Right ventricle myocardium inferior (tissue), 1 donor: ENCODE results near the gene SERPINA4. TPM values are rescaled to one million over a fixed set of nuclear protein-coding genes. Genes with fewer than 3 reads are reported as not detected.
"Not testable (repeated sequence)": the region's sequence is repeated elsewhere in the genome, so short reads cannot be mapped to it uniquely, and the experiment has no call there.

Experiments used
- ATAC-seq: fragments of 200-7000 bp; cut with Tn5 transposase; one replicate; pipeline ENCODE4 v1.9.1; 2020; ENCODE audit warnings: mild to moderate bottlenecking, moderate library complexity
- DNase-seq: peaks from one replicate; pipeline ENCODE4 v3.0.0; 2021; ENCODE audit errors: missing footprints
- intact Hi-C: fragments of 100-400 bp; cut with DNase I; formaldehyde crosslinking; loops from one replicate; pipeline ENCODE4 v1.11.0; 2022
- total RNA-seq: library from RNA; stranded (reverse); fragmentation: NEBNext Ultra II Directional; extraction: Animal tissue kit (Norgen Biotek cat#: 25700); gene quantifications from one replicate; pipeline ENCODE4 v1.2.1, GENCODE V29; 2021
- donor health status: DM: no; HTN: yes; CAD: no; lungs with severe emphysema.

The SERPINA4 gene
- total RNA-seq, 1 donor from 2014 or later, result not detected

DNA sequence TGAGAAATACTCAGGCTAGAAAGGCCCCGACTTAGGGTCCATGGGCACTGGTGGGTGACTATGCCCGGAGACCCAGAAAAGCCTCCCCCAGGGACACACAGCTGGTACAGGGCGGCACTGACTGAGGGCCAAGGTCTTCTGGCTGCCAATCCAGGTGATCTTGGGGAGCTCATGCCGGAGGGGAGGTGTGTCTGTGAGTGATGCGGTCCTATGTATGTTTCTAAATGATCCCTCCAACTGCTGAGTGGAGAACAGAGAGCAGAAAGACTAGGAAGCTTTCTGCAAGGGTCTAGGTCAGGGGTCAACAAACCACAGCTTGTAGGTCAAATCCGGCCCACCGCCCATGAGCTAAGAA lies 391 bp downstream of the SERPINA4 start:
- ATAC-seq (no peak), DNase-seq (no peak)
- intact Hi-C loops, result no loop called here

DNA sequence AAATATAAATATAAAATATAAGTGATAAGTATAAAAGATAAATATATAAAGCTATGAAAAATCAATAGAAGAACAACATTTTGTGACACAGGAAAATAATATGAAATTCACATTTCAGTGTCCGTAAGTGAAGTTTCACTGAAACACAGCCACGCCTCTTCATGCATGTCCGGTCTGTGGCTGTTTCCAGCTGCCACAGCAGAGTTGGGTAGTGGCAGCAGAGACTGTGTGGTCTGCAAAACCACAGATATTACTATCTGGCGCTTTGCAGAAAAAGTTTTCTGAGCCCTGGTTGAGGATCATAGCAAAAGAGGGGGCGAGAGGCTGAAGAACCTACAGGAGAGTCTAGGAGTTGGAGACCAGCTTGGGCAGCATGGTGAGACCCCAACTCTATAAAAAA lies 780 bp downstream of the SERPINA4 start:
- no peak for DNase-seq
- no peak for ATAC-seq
- intact Hi-C loops, result no loop called here

DNA sequence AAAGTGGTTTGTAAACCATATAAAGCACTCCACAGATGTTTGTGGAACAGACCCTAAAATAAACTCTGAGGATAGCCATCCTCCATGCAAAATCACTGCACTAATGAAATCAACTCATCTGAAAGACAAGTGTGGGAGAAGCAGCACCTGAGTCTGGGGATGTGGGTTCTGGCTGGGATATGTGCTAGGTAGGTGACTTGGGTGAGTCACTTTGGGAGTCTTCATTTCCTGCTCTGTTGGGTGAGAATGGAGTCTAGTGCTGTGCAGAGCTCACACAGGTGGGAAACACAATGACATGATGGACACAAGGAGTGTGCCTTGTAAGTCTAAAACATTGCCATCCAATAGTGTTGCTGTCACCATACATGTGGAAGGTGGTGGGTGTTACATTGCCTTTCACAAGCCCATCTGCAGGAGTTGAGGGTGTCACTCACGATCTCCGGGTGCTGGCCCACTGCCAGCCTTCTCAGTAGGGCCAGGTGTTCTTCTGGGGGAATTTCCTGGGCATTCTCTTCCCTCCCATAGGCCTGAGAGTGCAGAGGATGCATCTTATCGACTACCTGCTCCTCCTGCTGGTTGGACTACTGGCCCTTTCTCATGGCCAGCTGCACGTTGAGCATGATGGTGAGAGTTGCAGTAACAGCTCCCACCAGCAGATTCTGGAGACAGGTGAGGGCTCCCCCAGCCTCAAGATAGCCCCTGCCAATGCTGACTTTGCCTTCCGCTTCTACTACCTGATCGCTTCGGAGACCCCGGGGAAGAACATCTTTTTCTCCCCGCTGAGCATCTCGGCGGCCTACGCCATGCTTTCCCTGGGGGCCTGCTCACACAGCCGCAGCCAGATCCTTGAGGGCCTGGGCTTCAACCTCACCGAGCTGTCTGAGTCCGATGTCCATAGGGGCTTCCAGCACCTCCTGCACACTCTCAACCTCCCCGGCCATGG lies 2.0 kb downstream of the SERPINA4 start:
- no peak for ATAC-seq
- intact Hi-C loops, result no loop called here
- no peak for DNase-seq

DNA sequence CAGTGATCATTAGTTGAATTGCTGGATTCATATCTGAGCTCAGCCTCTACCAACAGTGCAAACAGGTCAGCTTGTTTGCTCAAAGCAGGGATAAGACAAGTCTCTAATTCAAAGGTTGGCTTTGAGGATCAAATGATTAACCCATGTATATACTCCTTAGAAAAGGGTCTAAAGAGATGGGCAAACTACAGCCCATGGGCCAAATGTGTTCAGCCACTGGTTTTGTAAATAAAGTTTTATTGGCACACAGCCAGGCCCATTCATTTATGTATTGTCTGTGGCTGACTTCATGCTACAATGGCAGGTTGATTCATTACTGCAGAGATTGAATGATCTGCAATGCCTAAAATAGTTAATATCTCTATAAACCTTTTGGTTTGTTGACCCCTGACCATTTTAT lies 3.1 kb downstream of the SERPINA4 start:
- ATAC-seq, result no peak
- no peak for DNase-seq

DNA sequence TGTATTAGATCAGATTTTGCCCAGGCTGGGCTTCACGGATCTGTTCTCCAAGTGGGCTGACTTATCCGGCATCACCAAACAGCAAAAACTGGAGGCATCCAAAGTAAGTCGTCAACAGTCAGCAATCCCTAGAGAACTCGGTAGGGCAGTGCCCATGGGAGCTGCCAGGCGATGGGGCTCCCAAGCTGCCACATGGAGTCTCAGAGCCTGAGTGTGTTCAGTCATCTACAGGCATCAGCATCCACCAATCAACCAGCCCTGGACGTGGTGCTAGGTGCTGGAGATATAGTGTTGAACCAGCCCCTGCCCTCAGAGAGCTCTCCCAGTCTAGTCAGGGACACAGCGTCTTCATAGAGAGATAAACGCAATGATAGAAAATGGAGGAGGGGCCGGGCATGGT lies 6.9 kb downstream of the SERPINA4 start:
- ATAC-seq, result no peak
- intact Hi-C loops, result no loop called here
- no peak for DNase-seq

More for the DNA sequence above, 3.1 kb downstream of the SERPINA4 start:
- intact Hi-C loops, result no loop called here

DNA sequence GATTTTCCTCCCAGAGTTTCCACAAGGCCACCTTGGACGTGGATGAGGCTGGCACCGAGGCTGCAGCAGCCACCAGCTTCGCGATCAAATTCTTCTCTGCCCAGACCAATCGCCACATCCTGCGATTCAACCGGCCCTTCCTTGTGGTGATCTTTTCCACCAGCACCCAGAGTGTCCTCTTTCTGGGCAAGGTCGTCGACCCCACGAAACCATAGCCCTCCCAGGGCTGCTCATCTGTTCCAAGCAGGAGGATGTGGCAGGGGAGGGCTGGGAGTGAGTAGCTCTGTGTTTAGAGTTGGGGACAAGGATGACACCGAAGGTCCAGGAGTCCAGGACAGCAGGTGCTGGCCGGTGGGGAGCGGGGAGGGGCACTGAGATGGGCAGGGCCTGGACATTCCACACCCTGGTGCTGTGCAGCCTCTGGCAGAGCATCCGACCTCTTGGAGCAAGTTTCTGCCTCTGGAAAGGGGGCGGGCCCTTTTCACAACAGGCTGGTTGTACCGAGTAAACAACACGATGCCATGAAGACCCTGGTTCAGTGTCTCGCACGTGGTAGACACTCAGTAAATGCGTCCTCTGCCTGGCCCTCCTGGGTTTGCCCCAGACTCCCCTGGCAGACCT lies 8.2 kb downstream of the SERPINA4 start:
- intact Hi-C loops, result no loop called here
- DNase-seq (no peak), ATAC-seq (no peak)

DNA sequence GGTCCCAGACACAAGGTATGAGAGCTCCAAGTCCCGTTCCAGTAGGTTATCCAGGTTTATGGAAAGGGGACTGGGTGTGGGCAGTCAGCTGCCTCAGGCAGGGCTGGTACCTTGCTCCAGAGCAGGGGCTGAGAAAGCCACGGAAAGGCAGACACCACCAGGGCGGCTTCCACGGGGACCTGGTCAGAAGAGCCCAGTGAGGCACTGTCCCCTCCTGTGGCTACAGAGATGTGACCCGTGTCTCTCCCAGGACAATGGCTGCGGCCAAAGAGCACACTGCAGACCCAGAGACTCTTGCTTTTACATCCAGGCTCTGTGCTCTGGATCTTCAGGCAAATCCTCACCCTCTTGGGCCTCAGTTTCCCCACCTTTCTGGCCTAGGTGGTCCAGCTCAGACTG lies 8.8 kb downstream of the SERPINA4 start:
- ATAC-seq, result no peak
- no peak for DNase-seq
- intact Hi-C loops, result no loop called here

DNA sequence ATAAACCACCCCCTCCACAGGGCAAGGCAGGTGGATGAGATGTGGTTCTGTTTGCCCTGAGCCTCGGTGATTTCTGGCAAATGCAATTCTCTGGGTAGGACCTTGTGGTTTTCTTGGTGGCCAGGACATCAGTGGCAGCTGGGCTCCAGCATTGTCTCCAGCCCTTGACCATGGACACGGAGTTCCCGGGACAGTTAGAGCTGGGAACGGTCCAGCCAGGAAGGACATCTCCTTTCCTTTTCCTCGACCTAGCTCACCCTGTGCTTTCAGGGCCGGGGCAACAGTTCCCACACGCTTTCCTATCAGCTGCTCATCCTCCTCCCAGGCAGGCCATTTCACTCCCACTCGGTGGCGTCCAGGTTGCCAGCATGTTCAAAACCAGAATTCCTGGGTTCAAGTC lies 9.2 kb downstream of the SERPINA4 start:
- DNase-seq, result no peak
- intact Hi-C loops, result no loop called here
- ATAC-seq, result no peak

DNA sequence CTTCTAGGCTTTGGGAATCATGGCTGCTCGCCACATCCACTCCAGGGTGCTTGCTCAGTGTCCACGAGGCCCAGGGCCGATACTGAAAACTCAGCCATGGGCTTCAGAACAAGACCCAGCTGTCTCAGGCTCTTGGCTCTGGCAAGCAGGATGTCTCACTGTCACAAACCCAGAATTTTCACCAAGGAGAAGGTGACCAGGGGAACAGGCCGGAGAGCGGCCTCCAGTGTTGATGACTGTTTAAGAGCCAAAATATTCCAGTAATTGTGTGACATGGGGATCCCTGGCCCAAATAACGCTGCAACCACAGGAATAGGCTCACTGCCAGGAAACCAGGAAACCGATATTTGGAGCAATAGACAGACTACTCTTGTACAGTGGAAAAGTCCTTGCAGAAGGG lies 10.2 kb downstream of the SERPINA4 start:
- ATAC-seq, result peak; percentile 72
- intact Hi-C loops, result no loop called here
- no peak for DNase-seq

DNA sequence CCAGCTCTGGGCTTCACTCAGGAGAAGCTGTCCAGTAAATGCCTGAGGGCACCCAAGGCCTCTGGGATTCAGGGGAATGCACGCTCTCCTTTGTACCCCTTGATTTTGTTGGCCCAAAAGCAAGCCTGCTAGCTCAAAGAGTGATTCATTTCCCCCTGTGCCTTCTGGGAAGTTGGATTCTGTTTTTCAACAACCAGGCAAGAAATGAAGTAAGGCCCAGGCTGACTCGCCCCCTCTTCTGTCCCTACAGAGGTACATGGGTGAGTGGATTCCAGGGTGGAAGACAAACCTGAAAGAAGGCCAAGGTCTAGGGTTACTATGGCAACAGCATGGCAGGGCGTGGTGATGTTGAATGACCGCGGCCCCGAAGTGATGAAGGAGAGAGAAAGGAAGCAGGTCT lies 10.7 kb downstream of the SERPINA4 start:
- intact Hi-C loops, result no loop called here
- ATAC-seq (peak; percentile 43), DNase-seq (no peak)

DNA sequence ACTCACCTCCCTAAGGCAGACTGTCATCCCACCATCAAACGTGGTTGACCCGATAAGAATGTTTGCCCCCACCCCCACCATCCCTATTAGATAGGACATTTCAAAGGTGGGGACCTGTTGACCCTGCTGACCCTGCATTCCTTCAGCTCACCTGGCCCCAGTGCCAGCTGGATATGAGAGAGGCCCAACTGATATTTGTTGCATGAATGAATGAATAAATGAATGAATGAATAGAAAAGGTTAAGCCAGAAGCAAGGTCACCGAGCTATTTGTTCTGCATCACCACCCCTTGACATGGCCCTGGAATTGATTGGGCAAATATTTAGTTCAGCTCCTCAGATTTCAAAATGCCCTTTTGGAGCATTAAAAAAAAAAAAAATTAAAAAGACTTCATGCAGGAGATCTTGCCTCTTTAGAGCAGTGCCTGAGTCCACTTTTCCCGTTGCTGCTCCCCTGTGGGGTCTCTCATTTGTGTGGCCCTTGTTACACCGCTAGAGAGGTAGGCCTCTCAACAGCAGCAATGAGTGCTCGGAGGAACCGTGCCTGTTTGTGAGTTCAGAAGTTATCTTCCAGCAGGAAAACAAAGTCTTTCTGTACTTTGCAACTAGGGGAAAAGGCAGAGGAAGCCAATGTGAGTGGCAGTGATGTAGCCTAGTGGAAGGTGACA lies 11.5 kb downstream of the SERPINA4 start:
- intact Hi-C loops, result no loop called here
- ATAC-seq (no peak), DNase-seq (no peak)

DNA sequence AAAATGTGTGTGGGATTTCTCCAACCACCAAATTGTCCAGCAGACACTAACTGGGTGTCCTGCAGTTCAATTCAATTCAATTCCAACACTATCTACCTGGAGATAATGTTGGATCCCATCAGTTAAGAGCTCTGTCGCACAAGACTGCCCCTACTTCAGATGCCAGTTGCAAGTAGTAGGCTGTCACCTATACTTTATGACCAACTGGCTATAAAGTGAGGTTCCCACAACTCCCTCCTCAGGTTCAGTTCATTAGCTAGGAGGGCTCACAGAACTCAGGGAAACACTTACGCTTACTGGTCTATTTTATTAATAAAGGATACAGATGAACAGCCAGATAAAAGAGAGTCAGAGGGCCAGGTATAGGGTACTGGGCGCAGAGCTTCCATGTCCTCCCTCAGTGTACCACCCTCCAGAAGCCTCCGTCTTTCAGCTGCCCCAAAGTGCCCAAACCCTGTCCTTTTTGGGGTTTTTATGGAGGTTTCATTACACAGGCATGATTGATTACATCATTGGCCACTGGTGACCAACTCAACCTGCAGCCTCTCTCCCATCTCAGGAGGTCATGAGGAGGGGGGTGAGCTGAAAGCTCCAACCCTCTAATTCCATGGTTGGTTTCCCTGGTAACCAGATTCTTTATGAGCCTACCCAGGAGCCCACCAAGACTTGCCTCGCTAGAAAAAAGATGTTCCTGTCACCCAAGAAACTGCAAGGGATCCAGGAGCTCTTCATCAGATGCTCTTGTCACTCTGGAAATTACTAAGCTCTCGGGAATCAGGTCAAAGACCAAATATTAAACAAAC lies 12.4 kb downstream of the SERPINA4 start:
- intact Hi-C loops, result no loop called here
- DNase-seq (no peak), ATAC-seq (no peak)

DNA sequence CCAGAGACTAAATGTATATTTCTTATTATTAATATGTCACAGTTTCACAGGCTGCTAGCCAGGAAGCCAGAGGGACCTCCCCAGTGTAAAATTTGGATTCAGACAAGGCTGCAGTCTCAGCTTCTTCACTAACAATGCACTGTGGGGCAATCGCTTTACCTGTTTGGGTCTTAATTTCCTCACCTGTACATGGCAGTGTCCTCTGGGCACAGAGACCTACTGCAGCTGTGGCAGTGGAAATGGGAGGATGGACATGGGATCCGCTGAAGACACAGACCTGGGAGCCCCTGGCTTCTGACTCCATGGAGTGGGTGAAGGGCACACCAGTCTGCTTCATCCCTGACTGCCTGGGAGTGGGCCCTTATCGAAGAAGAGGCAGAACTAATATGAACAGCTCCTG lies 13.1 kb downstream of the SERPINA4 start:
- DNase-seq (no peak), ATAC-seq (no peak)

DNA sequence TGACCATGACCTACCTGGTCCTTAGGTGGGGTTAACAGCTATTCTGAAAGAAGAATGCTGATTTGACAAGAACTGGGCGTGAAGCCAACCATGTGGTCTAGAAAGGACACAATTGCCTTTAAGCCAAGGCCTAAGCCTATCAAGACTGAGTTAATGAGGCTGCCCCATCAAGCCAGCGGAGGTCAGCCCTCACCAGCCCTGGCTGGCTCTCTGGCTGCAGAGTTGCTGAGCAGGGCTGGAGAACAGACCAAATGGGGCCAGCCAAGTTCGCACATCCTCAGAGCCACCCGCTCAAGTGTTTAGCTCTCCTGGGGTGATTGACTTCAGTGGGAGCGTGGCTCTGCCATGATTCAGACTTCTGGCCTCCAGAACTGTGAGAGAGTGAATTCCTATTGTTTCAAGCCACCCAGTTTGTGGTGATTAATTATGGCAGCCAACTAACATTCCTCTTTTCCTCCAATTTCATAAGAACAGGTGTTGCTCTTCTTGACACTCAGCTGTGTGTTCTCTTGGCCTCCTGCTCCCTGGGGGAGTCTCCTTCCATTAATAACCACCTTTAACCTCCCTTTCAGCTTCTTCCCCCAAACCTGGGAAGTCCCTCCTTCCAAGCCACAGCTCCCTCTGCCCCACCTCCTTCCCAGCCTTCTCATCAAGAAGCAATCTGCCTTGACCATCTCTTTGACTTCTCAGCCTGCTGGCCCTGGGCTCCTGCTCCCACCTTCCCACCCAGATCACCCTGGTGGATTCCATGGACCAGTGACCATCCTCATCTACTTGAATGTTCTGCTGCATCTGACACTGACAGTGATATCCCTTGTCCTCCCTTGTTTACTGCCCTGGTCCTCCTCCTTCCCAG lies 14.7 kb downstream of the SERPINA4 start:
- no peak for ATAC-seq
- intact Hi-C loops, result no loop called here
- DNase-seq, result no peak

More for the DNA sequence above, 13.1 kb downstream of the SERPINA4 start:
- intact Hi-C loops, result no loop called here

DNA sequence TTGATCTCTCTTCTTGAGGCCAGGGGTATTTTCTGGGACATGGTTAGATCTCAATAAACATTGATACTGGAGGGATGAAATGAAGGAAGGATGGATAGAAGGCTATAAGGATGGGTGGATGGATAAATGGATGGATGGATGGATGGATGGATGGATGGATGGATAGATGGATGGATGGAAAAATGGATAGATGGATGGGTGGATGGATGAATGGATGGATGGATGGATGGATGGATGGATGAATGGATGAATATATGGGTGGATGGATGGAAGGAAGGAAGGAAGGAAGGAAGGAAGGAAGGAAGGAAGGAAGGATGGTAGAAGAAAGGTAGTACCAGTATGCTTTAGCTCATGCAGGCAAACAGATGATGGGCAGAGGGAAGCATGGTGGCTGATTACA lies 16.2 kb downstream of the SERPINA4 start:
- DNase-seq, ATAC-seq, intact Hi-C loops: not testable (repeated sequence)

DNA sequence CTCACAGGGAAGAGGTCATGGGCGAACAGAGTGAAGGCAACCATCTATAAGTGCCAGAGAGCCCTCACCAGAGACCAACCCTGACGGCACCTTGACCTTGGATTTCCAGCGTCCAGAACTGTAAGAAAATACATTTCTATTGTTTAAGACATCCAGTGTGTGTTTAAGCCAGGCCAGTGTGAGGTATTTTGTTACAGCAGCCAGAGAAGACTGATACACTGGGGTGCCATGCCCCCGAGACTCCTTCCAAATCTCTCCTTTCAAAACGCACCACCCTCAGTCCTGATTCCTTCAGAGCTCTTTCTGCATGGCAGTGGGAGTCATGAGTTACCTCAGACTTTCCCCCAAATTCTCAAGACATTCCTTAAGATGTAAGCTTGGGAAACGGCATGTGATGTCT lies 17.5 kb downstream of the SERPINA4 start:
- ATAC-seq (no peak), DNase-seq (no peak)
- intact Hi-C loops, result no loop called here

DNA sequence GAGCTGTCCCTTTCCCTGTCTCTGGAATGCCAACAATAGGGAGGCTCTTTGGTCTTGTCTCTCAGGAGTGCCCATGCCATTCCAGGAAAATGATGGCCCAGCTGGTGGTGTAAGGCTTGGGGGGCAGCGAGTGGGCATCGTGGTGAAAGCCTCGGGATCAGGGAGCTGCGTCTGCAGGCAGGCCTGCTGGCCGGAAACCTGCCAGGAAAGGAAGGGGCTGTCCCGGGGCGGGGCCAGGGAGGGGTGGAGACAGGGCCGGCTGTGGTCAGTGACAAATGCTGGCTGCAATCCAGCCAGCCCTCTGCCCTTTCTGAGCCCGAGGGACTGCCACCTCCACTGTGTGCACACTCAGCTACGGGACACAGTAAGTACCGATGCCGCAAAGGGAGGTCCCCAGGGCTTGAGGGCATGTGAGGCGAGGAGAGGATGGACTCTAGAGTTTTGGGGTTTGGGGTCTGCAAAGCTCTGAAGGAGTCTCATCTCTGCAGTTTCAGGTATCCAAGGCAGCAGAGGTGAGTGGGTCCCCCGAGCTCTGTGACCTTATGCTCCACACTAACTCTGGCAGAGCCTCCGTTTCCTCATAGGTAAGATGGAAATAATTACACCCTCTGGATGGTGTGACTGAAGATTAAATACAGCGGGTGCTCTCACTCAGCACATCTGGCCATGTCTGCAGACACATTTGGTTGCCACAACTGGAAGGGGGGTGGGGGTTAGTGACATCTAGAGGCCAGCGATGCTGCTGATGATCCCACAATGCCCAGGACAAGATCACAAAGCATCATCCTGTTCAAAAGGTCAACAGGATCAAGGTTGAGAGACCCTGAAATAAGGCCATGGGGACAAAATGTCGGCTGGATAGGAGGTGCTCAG lies 20.1 kb downstream of the SERPINA4 start, which contains the start of gene SERPINA5:
Gene SERPINA5 (plus strand): TSS at position 300 of the 873 bp plus-strand sequence. CDS start 5,937 bp downstream, outside the sequence.
- intact Hi-C loops, result no loop called here
- DNase-seq, result peak; percentile 85
- peak; percentile 45 for ATAC-seq
